CD4-positive, alpha-beta T cell treated with Interleukin-17A for 1 hour (primary cell): ENCODE results near the gene BPIFB4.

Experiments used
- DNase-seq: peaks from one replicate; pipeline ENCODE4 v3.0.0-alpha.2; 2020

BPIFB4 gene

GRCh38 chr20:33062105-33062824 is 17.2 kb upstream of the BPIFB4 start:
- DNase-seq: no peak

- DNase-seq: no peak
Observed at GRCh38 chr20:33062825-33063149, 16.7 kb upstream of the BPIFB4 start.

DNA sequence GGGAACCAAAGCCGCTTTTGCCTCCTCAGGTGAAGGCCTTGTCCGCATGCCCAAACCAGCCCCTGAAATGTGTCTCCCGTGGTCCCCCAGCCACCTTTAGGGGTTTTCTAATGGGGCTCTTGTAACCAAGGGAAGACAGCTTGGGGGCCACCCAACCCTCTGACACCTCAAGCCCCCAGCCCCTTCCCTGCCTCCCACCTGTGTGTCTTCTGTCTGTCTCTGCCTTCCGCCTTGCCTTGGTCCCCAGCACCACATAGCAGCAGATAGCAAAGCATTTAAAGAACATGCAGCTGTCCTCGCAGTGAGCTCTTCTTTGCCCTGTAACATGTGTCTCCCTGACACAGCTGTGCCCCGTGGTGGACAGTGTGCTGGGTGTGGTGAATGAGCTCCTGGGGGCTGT is 16.2 kb upstream of the BPIFB4 start:
- no peak for DNase-seq

DNA sequence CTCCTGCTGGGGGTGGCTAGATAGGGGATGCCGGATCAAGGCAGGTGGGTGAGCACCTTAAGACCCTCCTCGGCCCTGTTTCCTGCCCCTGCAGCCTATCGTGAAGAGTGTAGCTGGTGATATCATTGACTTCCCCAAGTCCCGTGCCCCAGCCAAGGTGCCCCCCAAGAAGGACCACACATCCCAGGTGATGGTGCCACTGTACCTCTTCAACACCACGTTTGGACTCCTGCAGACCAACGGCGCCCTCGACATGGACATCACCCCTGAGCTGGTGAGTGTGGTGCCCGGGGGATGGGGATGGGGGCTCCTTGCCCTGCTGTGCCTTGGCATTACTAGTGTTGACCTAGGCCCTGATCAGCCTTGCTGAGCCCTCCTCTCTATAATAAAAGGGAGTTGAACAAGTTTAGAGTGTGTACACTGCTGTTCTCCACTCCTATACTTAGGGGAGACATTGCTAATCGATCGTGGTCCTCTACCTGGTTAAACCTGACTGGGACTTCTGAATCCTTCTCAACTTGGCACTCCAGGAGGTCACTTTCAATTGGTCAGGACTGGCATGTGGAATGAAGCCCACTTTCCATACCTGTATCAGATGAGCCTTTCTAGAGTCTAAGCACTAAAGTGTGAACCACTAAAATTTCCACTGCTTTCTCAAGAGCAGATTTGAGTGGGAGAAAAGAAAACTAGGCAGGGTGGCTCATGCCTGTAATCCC is 14.7 kb upstream of the BPIFB4 start:
- DNase-seq: no peak

DNA sequence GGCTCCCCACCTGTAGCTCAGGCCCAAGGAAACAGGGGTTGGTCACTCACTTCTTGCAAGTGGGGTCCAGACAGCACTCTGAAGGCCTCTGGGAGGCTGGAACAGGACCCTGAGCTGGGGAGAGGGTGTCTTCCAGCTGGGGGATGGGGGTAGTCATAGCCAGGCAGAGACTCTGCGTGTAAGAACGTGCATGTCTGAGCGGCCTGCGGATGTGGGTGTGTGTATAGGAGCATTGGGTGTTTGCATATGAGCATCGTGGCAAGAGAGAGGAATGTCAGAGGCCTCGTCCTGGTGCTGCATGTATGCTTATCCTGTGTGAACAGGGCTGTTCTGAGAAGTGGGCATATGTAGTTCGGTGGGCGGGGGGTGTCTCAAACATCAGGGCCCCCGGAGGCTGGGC is 13.7 kb upstream of the BPIFB4 start:
- DNase-seq: no peak

DNA sequence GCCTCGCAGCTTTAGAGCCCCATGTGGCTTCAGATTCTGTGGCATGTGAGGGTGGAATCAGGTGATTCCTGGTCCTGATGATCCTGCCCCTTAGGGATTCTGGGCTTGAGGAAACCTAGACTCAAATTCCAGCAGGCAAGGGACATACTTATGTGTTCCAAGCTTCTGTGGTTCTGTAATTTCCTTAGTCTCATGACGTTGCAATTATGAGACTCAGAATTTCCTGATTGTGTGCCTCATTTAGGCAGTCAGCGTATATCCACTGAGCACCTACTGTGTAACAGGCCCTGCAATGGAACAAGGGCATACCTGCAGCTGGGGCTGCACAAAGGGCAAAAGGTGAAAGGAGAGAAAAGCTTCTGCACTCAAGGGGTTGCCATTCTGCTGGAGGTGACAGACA is 11.6 kb upstream of the BPIFB4 start:
- DNase-seq: no peak

GRCh38 chr20:33068251-33068939 is 11.0 kb upstream of the BPIFB4 start:
- DNase-seq: no peak

DNA sequence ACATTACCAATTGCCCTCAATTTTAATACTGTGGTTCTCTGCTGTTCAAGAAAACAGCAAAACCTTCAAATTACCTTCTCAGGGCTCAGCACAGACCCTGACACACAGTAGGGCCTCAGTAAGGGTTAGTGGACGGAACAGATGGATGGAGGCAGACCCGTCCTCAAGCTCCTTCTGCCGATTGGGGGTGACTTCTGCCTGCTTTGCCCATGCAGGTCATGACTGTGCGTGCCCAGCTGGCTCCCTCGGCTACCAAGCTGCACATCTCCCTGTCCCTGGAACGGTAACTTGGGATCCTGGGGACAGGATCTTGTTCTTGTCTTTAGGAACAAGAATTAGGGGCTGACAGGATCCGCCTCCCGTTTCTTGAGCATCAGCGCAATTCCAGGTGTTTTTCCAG is 9.8 kb upstream of the BPIFB4 start:
- no peak for DNase-seq

GRCh38 chr20:33070111-33071053 is 9.1 kb upstream of the BPIFB4 start:
- no peak for DNase-seq

- DNase-seq: no peak
Observed at GRCh38 chr20:33071198-33071597, 8.2 kb upstream of the BPIFB4 start.

- no peak for DNase-seq
Observed at GRCh38 chr20:33072362-33072761, 7.1 kb upstream of the BPIFB4 start.

DNA sequence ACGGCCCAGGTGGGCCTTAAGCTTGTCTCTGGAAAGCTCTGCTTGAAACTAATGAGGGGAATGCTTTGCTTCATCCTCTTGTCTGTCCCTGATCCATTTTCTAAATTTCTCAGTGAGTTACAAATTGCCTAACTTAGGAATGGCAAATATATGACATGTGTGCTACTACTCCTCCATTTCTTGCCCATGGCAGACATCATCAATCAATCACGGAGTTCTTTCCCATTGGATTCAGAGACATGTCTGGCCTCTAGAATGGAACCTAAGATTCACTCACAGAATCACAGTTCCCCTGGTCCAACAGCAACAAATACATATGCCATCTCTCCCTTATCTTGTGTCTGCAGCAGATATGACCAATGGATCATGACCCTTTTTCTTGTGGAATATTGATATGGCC is 6.6 kb upstream of the BPIFB4 start:
- no peak for DNase-seq

- DNase-seq: no peak
Observed at GRCh38 chr20:33074675-33075074, 4.8 kb upstream of the BPIFB4 start.

- no peak for DNase-seq
Observed at GRCh38 chr20:33075281-33075680, 4.2 kb upstream of the BPIFB4 start.

- DNase-seq: peak; percentile 42
Observed at GRCh38 chr20:33076662-33077372, 2.6 kb upstream of the BPIFB4 start.

DNA sequence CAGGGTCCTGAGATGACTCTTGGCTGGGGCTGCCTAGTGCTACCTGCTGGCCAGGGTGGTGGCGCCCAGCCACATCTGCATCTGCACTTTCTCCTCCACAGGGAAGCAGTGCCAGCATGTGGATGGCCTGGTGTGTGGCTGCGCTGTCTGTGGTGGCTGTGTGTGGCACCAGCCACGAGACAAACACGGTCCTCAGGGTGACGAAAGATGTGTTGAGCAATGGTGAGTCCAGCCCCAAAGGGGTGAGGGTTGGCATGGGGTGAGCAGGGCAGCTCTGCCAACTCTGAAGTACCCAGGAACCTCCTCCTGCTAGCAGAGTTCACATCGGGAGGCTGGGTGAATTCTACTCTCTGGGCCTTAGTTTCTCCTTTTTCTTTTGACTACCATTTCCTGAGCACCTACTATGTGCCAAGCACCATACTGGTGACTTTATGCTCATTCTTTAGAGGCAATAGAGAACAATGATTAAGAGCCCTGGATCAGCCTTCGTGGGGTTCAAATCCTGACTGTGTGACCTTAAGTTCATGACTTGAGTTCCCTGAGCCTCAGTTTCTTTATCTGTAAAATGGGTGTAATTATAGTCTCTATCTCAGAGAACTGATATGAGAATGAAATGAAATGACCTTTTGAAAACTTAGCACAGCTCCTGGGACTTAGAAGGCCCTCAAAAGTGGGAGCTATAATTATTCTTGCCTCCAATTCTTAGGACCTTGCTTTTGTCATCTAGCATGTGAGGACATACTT is 2.1 kb downstream of the BPIFB4 start:
- DNase-seq: no peak

GRCh38 chr20:33082546-33082945 is 3.1 kb downstream of the BPIFB4 start:
- DNase-seq: no peak

DNA sequence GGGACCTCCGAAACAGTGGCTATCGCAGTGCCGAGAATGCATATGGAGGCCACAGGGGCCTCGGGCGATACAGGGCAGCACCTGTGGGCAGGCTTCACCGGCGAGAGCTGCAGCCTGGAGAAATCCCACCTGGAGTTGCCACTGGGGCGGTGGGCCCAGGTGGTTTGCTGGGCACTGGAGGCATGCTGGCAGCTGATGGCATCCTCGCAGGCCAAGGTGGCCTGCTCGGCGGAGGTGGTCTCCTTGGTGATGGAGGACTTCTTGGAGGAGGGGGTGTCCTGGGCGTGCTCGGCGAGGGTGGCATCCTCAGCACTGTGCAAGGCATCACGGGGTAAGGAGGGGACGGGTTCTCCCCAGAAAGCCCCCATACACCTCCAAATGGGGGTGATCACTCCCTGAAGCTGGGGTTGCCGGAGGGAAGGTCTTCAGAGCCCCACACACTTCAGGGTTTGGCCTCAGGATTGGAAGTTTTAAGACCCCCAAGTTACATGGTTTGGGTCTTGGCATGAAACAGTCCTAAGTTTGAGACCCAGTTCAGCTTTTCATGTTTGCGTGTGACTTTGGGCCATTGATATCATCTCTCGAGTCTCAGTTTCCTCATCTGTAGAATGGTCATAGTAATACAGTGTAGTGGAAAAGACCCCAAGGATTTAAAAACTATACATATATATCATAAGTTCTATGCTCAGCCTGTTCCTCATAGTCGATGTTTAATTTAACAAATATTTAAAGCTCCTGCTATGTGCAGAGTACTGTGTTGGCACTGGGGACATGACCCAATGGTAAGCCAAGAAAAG is 4.3 kb downstream of the BPIFB4 start:
- no peak for DNase-seq

DNA sequence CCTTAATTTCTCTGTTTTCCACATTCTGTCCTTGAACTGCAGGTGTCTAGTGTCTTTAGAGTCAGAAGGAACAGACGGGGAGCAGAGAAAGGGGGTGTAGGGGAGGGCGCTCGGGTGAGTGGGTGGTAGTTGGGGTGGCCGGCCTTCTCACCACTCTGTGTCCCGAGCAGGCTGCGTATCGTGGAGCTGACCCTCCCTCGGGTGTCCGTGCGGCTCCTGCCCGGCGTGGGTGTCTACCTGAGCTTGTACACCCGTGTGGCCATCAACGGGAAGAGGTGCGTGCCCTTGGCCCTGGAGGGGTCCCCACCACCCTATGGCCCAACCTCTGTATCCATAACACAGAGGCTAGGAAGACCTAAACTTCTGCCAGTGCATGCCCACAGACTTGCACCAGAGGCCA is 5.3 kb downstream of the BPIFB4 start:
- no peak for DNase-seq

GRCh38 chr20:33086052-33086722 is 6.7 kb downstream of the BPIFB4 start:
- DNase-seq: no peak
